HG03460 (cell line): ENCODE data around the gene C12orf76.

Source experiments
- ATAC-seq: cut with Tn5 transposase; IDR thresholded peaks from one replicate; pipeline ENCODE4 v1.9.1; 2021; ENCODE audit not compliant: unreplicated experiment

C12orf76 gene

DNA sequence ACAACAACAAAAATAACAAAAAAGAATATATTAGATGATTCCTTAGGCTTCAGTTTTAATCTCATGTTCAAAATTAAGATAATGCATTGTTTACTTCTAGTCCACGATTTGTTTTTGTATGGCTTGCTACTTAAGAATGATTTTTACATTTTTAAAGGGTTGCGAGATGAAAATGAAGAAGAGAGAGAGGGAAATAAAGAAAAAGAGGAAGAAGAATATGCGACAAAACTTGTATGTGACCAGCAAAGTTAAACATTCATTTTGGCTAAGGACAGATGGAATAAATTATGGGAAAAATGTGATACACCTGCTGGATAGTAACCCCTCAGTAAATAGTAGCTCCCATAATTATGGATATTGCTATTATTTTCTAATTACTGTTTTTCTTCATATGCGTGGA, 50.9 kb downstream of the C12orf76 start:
- no peak for ATAC-seq

DNA sequence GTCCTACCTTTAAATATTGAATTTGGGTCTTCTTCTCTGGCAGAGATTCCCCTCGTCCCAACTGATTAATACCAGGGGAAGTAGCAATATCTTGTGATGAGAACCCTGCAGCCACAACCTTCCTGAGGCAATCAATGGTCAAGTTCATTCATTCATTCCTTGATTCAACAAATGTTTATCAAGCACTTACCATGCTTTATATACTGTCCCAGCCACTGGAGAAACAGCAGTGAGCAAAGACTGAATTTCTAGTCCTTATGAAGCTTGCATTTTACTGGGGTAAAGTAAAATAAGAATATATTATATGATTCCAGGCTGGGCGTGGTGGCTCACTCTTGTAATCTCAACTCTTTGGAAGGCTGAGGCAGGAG, 51.9 kb downstream of the C12orf76 start:
- no peak for ATAC-seq

DNA sequence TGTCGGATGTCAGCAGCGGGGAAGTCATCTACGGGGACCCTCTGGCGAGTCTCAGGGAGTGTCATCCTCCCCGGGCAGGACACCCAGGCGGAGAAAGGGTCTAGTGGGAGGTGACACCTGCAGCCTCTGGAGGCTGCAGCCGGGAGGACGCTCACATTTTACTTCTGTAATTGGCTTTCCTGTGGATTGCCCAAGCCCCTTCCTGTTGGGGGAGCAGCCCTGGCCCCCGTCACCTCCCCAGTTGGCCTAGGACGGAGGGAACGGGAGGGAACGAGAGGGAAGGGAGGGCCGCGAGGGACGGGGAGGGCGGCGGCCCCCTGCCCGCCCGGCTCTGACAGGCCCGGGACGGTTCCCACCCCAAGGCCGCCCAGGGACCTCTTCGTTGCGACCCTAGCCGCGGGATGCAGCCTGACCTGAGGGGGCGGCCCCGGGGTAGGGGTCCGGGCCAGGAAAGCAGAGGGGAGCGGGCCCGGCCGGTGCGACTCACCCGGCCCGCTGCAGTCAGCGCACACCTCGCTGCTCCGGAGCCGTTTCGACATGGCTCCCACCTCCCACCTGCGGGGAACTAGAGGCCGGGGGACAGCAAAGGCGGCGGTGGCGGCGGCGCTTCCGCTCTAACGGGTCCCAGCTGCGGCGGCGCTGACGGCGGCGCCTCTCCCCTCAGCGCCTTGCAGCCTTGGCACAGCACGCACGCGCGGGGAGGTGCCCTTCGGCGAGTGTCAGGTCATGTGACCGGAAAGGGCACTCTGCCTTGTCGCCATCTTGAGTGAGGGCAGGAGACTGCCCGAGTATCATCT, 52.4 kb downstream of the C12orf76 start, which contains the start of gene GIT2:
GIT2 (minus strand) TSS at position 683 of the 797 bp plus-strand sequence; CDS start at position 539, 144 bp downstream.
- ATAC-seq, result peak; percentile 58

DNA sequence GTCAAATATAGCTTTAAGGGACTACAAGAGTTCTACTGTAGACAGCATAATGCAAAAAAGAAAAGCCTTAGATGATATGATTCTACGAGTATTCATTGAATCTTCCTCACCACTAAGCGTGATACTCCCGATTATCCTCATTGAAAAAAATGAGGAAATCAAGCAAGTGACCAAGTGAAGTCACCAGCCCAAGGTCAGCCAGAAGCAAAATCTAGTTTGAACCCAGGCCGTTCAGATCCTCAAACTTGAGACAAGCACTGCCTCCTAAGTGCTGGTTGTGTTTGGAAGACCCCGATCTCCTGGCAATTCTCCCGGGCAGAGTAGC, 53.0 kb downstream of the C12orf76 start:
- ATAC-seq, result no peak

DNA sequence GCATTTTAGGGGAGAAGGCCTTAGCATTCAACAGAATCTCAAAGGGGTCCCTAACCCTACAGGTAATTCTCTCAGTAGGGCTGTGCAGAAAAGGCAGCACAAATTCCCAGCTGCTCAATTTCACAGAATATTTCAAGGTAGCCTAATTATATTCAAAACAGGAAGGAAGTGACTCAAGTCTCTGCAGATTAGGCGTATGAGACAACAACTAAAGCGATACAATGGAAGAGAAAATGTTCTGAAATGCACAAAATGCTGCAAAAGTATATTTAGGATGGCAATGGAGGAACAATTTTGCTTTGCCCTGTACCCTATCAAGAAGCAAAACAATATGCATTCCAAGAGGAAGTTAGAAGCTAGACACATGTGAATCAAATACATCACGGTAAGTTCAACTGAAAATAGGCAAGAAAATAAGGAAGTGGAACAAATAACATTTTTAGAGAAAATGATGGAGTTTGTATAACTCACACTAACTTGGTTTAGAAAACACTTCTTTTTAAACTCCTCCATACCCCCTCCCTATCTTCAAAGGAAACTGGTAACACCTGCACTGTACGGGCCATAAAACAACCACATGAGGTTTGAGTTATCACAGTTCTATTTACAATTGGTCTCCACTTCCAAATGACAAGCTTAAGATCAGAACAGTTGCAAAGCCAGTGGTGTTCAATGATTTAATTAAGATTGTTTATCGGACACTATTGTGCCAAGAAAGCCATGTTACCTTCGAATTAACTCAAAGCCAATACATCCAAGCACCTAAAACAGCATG, 53.7 kb downstream of the C12orf76 start:
- no peak for ATAC-seq

DNA sequence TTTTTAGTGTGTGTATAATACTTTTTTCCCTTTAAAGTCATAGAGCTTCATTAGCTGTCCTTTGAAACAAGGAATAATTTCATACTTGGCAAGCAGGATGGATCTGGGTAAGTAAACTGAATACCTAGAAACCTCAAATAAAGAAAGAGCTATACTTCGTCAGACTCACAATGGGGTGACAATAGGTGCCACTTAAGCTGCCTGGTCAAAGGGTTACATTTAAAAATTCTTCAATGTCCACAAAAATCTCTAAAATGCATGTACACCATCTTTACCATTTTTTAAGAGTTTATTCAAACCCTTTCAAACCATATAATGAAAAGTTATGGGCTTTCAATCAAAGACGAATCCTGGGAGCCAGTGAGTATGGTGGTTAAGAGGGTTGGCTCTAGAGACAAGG, 55.2 kb downstream of the C12orf76 start:
- no peak for ATAC-seq

DNA sequence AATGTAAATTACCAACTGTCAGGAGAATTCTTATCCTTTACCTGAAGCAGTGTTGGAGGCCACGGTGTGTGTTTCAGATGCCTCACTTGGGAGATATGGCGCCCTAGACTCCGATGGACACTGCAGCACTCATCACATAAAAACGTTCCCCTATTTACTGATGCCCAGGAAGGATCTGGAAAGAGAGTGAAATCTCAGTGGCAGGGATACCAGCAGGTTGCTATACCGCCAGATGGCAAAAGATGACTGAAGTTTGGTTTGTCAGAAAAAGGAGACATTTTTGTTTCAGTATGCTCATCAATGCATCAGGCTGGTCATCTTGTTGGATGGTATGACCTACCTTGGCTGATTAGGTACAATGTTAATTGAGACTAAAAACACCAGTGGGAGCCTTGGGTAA, 56.7 kb downstream of the C12orf76 start:
- ATAC-seq, result no peak
